ENCODE results near the gene CD33.

The CD33 gene

DNA sequence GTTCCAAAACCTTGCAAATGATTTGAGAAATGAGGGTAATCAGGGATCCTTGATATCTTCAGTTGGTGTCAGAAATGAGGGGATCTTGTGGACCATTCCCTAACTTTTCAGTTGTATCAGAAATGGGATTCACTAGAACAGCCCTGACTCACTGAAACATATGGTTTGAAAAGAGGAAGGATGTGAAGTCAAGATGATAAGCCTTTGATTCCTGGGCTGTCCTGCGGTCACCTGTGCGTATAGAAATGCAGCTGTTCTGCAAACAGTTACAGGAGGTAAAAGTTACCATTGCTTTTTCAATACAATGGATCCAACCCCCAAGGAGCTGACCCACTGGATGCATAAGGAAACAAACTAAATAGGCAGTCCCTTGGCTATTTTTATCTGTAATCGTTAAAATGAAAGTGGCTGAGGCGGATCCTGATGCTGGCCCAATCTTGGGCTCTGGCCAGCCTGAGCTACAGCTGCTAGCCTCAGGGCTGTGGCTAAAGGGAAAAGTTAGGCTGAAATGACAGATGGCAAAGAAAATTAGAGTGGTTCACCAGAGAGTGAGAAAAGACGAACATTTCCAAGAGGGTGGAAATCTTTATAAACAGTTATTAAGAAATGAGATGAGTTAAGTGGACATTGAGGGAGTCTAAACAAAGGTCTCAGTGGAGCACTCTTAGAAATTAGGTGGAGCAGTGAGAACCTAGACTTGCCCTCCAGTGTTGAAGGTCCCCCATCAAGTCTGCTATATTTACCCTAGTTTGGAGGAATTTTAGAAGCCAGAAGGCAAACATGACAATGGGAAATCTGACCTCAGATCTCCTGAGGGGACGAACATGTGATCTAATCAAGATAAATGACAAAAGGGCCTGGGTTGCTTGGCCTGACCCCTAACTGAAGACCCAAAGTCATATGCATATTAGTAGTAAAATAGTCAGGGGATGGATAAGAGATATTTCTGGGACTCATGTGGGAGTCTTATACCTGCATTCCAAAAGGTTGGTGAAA lies 33.6 kb downstream of the CD33 start:
- no peak for DNase-seq (ENCODE audit: low read depth in 1 of 2, low spot score in 1 of 2)

DNA sequence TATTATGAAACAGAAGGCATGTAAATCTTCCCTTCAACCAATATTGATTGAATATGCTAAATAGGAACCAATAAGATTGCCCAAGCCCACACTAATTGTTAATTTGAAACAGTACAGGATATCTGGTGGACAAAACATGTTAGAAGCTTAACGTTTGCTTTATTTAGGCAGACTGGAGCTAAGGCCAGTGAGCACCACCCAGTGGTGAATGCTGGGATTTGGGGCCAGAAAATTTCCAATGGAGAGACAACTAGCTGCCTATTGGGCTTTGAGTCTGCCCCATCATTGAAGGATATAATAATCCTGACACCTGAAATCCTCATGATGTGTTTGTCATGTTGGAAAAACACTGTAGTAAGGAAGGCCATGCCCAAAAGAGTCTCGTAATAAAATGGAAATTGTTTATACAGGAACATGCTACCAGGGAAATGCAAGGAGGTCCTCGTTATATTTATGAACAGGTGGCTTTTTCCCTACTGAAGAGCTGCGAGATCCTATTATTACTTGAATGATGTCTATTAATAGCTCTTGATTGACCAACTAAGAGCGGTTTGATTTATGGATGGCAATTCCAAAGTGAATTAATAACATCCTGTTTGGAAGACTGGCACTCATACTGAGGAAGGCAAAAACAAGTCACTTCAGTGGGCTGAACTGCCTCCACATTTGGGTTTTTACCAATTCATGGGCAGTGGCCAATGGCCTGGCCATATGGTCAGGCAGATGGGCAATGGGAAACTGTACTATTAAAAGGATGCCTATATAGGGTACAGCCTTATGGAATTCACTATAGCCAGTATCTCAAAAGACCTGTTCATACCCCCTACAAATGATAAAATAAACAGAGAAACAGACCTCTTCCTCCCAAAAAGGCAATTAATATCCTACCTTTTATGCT lies 34.7 kb downstream of the CD33 start:
- no peak for DNase-seq (ENCODE audit: low read depth in 1 of 2, low spot score in 1 of 2)

DNA sequence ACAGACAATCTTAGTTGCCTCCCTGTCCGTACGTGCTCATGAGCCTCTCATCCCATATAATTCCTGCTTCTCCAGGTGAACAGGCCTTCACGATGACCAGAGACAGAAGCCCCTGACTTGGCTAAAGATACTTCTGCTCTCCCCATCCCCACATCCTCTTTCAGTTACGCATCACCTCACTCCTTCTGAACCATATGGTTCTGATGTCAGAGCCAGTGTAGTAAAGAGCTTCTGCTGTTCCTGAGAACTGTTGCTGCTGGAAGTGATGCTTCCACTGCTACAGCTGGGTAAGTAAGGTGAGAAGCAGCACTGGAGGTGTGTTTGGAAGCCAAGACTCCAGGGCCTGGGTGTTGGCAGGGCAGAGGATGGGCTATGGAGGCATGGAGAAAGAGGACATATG lies 38.9 kb downstream of the CD33 start:
- DNase-seq (ENCODE audit: low read depth in 1 of 2, low spot score in 1 of 2) = no peak

DNA sequence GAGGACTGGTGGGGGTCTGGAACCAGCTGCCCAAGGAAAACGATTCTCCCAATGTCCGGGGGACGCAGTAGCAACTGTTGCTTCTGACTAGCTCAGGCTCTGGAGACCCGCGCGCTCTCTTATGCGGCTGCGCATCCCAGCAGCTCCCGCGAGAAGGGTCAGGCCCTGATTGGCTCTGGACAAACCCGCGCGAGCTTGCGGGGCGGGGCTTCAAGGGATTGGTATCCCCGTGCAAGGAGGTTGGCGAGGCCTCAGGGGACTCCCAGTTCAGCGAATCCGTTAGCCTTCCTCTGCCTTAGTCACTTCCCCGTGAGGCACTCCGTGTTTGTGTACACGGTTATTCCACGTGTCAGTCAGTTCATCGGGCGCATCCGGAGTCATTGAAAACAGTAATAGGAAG lies 46.2 kb downstream of the CD33 start:
- no peak for DNase-seq (ENCODE audit: low read depth in 1 of 2, low spot score in 1 of 2)

DNA sequence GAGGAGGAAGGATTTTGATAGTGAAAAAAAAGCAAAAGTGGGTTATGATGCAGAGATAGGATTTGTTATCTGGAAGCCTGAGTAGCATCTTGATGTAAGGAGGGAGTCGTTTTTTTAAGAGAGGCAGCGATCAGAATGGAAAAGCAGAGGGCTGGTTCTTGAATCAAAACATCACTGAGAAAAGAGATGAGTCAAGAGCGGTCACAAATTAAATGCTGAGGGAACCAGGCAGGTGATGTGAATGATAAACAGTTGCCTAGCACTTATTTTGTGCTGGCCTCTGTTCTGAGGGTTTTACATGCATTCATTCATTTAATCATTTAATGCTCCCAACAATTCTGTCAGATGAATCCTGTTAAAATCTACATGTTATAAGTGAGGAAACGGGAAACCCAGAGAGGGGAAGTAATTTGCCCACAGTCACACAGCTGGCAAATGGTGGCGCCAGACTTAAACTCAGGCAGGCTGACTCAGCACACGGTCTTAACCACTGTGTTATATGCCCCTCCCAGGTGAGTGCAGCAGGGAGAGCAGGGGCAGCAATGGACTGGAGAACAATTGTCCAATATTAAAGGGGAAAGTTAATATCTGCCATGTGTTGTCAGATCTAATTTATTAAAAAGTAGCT lies 47.4 kb downstream of the CD33 start:
- DNase-seq (ENCODE audit: low read depth in 1 of 2, low spot score in 1 of 2) = no peak

DNA sequence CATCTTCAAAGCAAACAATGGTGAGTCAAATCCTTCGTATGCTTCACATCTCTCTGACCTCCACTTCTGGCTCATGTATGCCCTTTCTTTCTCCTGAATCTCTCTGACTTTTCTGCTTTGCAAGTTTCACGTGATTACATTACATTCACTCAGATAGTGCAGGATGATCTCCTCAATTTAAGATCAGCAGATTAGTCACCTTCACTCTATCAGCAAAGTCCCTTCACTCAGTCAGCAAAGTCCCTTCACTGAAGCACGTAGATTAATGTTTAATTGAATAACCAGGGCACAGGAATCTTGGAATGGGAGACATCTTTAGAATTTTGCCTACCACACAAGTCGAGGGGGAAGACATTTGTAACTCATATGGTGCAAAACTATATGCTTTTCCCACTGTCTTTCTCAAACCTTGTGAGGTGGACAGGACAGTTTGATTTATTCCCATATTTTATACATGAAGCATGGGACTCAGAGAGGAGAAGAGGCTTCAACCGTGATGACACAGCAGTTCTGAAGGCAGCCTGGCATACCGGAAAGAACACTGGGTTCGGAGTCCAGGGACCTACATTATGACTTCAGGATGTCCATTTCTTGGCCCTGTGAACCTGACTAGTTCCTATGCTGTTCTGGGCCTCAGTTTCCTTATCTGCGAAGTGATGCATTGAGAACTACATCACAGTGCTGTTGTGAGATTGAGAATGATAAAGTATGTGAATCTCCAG lies 49.3 kb downstream of the CD33 start:
- no peak for DNase-seq (ENCODE audit: low read depth in 1 of 2, low spot score in 1 of 2)

DNA sequence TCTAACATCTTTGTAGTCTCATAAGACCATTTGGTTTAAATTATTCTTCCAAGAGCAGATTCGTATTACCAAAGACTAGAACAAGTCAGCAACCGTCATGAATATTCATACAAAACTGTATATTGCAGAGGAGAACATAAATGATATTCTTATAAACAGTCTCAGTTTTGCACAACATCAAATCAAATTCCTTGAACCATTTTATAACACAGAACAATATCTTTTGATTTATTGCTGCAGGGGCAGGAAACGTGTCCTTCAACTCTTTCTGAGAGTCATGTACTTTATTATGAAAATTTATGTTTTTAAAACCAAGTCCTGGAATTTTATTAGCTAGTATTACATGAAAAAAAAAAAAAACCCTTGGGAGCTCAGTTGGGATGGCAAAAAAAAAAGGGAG lies 52.2 kb downstream of the CD33 start:
- no peak for DNase-seq (ENCODE audit: low read depth in 1 of 2, low spot score in 1 of 2)

DNA sequence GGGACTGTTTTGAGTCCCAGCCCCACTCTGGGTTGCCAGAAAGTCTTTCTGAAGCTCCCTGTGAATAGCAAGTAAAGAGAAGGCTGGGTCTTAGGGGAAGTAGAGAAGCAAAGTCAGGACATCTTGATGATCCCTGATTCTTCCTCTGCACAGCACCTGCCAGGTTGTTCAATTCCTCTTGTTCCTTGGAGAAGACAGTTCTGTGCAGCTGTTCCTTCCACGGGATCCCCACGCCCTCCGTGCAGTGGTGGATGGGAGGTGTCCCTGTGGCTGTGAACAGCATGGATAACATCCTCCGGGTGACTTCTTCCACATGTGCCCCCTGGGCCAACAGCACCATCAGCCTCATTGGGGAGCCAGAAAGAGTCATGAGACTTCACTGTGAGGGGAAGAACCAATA lies 57.5 kb downstream of the CD33 start:
- DNase-seq (ENCODE audit: low read depth in 1 of 2, low spot score in 1 of 2) = no peak

DNA sequence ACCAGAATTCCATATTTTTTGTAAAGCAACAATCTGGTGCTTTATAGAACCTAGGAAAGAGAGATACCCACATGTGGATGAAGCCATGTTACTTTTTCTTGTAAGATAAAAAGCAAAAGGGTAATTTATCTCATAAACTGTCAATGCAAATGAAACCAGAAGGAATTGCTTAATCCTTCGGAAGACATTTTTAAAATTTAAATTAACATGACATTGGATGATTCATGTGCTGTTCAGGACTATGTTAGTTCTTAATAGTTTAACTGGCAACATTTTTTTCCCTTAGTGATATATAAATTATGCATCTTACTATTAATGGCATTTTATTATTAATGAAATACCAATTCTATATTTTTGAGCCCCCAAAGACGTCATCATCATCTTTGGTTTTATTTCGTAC lies 60.8 kb downstream of the CD33 start:
- no peak for DNase-seq (ENCODE audit: low read depth in 1 of 2, low spot score in 1 of 2)

All from activated T-helper 1 cell treated with anti-CD3 and anti-CD28 coated beads, Interleukin-2, amount 50 U/mL, for 16 hours (primary cell).